ENCODE measurements around the gene EFNA3. TPM values are rescaled to one million over a fixed set of nuclear protein-coding genes. Genes with fewer than 3 reads are reported as not detected.

Gene EFNA3
- polyA plus RNA-seq, 1 donor (not counting 4 experiments of a cell fraction or from before 2014, with no cell fraction given), result 4.4 TPM

DNA sequence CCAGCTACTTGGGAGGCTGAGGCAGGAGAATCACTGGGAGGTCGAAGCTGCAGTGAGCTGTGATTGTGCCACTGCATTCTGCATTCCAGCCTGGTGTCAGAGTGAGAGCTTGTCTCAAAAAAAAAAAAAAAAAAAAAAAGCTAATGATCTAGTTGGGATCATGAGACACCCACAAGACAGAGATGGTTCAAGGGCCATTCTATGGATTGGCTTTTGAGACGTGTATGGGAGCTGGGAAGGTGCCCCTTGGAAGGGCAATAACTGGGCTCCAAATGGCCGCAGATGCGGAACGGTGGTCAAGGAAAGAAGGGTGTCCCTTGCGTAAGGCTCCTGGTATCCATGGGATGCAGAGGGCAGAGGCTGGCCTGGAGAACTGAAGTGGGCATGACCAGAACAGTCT lies 34.3 kb upstream of the EFNA3 start:
- TF ChIP-seq EZH2 (IDR thresholded peaks at IDR 0.05; ENCODE audit: low read length), result no peak
- TF ChIP-seq, protein P1, sequence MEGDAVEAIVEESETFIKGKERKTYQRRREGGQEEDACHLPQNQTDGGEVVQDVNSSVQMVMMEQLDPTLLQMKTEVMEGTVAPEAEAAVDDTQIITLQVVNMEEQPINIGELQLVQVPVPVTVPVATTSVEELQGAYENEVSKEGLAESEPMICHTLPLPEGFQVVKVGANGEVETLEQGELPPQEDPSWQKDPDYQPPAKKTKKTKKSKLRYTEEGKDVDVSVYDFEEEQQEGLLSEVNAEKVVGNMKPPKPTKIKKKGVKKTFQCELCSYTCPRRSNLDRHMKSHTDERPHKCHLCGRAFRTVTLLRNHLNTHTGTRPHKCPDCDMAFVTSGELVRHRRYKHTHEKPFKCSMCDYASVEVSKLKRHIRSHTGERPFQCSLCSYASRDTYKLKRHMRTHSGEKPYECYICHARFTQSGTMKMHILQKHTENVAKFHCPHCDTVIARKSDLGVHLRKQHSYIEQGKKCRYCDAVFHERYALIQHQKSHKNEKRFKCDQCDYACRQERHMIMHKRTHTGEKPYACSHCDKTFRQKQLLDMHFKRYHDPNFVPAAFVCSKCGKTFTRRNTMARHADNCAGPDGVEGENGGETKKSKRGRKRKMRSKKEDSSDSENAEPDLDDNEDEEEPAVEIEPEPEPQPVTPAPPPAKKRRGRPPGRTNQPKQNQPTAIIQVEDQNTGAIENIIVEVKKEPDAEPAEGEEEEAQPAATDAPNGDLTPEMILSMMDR (optimal IDR thresholded peaks at IDR 0.05 in 1 of 3, IDR thresholded peaks at IDR 0.05 in 1 of 3, conservative IDR thresholded peaks at IDR 0.05 in 1 of 3; ENCODE audit: extremely low read depth in 1 of 3, insufficient read depth in 2 of 3, low read length in 3 of 3), result no peak
- H3K27me3 ChIP-seq (ENCODE audit: control insufficient read depth, extremely low read depth, insufficient read depth, low read length), result no peaks in the 10 kb centered on the region
- H3K9ac ChIP-seq (ENCODE audit: control insufficient read depth, extremely low read depth, insufficient read depth, low read length), result no peak overlapping the region
- no peak overlapping the region for H3K27ac ChIP-seq (ENCODE audit: control insufficient read depth, insufficient read depth, low read length)
- no peaks in the 10 kb centered on the region for H4K20me1 ChIP-seq (ENCODE audit: control insufficient read depth, extremely low read depth, insufficient read depth, low read length)
- dilution Hi-C loops (cut with MboI; ENCODE audit: extremely low pct_ligation_motif_present, low sequenced_read_pairs), result no loop called here
- H3K9me3 ChIP-seq (ENCODE audit: control insufficient read depth, low read depth, low read length), result no peaks in the 10 kb centered on the region
- H3K9me1 ChIP-seq (ENCODE audit: control insufficient read depth, extremely low read depth, insufficient read depth, low read length), result no peaks in the 10 kb centered on the region
- H3K4me1 ChIP-seq (ENCODE audit: control insufficient read depth, extremely low read depth, insufficient read depth, low read length), result peaks cover 15% of the 10 kb centered on the region
- H2AFZ ChIP-seq (ENCODE audit: control insufficient read depth, low read length), result no peak overlapping the region
- FAIRE-seq, result no peak
- no peaks in the 10 kb centered on the region for H3K36me3 ChIP-seq (ENCODE audit: control insufficient read depth in 2 of 2, extremely low read depth in 1 of 2, insufficient read depth in 2 of 2, low read length in 2 of 2)
- no peak for DNase-seq (ENCODE audit: low read depth, low spot score)
- H3K4me2 ChIP-seq (ENCODE audit: control insufficient read depth, extremely low read depth, insufficient read depth, low read depth, low read length), result no peak overlapping the region
- H3K4me3 ChIP-seq (ENCODE audit: control insufficient read depth in 2 of 3, extremely low read depth in 1 of 3, insufficient read depth in 2 of 3, low read depth in 1 of 3, low read length in 3 of 3), result no peak overlapping the region
- no peaks in the 10 kb centered on the region for H3K79me2 ChIP-seq (ENCODE audit: control insufficient read depth, insufficient read depth, low read length)

DNA sequence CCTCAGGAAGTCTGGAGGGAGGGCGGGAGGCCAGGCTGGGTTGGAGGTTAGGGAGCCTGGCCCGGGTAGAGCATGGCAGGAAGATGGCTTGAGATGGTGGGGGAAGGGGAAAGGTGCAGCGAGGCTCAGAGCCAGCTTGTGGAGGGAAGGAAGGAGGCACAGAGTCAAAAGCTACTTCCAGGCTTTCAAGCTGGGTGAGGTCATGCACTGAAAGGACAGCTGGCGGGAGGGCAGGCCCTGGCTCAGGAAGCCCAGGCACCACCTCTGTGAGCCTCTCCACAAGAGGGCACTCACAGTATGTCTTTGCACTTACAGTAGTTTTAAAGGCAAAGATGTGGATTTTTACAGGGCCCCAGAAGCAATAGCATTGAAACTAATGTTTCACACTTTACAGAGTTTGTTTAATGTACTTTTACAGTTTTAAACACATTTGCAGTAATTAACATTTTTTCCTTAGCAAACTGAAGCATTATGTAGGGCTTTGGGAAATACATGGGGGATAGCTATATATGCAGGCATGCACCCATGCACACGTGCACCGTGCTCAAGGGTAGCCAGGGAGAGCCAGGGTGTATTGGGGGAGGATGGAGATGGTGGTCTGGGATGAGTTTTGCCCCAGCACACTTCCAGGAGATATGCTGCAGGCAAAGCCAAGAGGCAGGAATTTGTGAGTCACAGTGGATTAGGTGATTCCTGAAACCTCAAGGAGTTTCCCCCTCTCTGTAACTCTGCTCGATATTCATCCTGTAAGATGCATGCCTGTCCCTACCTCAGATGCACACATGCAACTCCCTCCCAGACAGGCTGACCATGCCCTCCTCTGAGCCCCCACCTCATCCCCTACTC lies 33.6 kb upstream of the EFNA3 start:
- Histone ChIP-seq H3K27ac (ENCODE audit: control insufficient read depth, insufficient read depth, low read length) (no peak overlapping the region), H3K9me3 (ENCODE audit: control insufficient read depth, low read depth, low read length) (no peaks in the 10 kb centered on the region), H3K4me3 (ENCODE audit: control insufficient read depth in 2 of 3, extremely low read depth in 1 of 3, insufficient read depth in 2 of 3, low read depth in 1 of 3, low read length in 3 of 3) (no peak overlapping the region), H3K9ac (ENCODE audit: control insufficient read depth, extremely low read depth, insufficient read depth, low read length) (no peak overlapping the region), H3K4me2 (ENCODE audit: control insufficient read depth, extremely low read depth, insufficient read depth, low read depth, low read length) (peak overlapping the region; percentile 34), H3K79me2 (ENCODE audit: control insufficient read depth, insufficient read depth, low read length) (no peaks in the 10 kb centered on the region), H3K9me1 (ENCODE audit: control insufficient read depth, extremely low read depth, insufficient read depth, low read length) (no peaks in the 10 kb centered on the region), H3K36me3 (ENCODE audit: control insufficient read depth in 2 of 2, extremely low read depth in 1 of 2, insufficient read depth in 2 of 2, low read length in 2 of 2) (no peaks in the 10 kb centered on the region), H4K20me1 (ENCODE audit: control insufficient read depth, extremely low read depth, insufficient read depth, low read length) (no peaks in the 10 kb centered on the region), H3K4me1 (ENCODE audit: control insufficient read depth, extremely low read depth, insufficient read depth, low read length) (peaks cover 20% of the 10 kb centered on the region), H3K27me3 (ENCODE audit: control insufficient read depth, extremely low read depth, insufficient read depth, low read length) (no peaks in the 10 kb centered on the region), H2AFZ (ENCODE audit: control insufficient read depth, low read length) (no peak overlapping the region)
- FAIRE-seq (peak; percentile 51), DNase-seq (ENCODE audit: low read depth, low spot score) (no peak)
- TF ChIP-seq EZH2 (IDR thresholded peaks at IDR 0.05; ENCODE audit: low read length), result no peak
- TF ChIP-seq, protein P1 (optimal IDR thresholded peaks at IDR 0.05 in 1 of 3, IDR thresholded peaks at IDR 0.05 in 1 of 3, conservative IDR thresholded peaks at IDR 0.05 in 1 of 3; ENCODE audit: extremely low read depth in 1 of 3, insufficient read depth in 2 of 3, low read length in 3 of 3), result peak in 2 of 3 experiments; percentile 78 to 79
- dilution Hi-C loops (cut with MboI; ENCODE audit: extremely low pct_ligation_motif_present, low sequenced_read_pairs), result no loop called here

Data from keratinocyte (primary cell).